Measurements from ENCODE around the gene TM7SF2.

The TM7SF2 gene

DNA sequence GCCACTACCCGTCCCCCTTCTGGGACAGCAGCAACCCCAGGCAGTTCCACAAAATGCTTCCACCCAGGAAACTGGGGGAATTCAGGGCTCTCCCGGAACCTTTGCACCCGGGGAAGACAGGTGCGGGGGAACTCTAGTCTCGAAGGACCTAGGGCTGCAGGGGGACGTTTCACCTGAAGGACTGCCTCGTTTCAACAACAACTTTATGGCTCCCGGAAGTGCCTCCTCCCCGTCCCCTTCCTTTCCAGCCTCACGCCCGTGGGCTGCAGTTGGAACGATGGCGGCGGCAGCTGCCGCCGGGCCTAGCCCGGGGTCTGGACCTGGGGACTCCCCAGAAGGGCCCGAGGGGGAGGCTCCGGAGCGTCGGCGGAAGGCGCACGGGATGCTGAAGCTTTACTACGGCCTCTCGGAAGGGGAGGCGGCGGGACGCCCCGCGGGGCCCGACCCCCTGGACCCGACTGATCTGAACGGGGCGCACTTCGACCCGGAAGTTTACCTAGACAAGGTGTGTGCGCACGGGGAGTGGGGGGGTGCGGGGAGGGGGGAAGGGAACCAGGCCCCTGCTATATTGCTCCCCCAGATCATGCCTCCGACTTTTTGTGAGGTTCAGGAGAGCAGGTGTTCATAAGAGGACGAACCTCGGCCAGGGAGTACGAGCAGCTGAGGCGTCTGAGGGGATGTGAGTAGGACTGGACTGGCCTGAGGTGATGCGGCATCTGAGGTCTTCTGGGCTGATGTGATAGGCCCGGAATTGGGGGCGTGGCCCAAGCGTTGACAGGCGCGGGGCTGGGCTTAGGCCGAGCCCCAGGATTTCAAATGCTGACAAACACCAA lies 15.5 kb upstream of the TM7SF2 start, which contains the start of gene VPS51:
TSS of gene VPS51 (plus strand) at position 241 of the 833 bp plus-strand sequence. CDS start at position 278, 37 bp downstream.
- no peaks in the 10 kb centered on the region for H3K9me3 ChIP-seq (ENCODE audit: severe bottlenecking)
- TF ChIP-seq, protein P1, sequence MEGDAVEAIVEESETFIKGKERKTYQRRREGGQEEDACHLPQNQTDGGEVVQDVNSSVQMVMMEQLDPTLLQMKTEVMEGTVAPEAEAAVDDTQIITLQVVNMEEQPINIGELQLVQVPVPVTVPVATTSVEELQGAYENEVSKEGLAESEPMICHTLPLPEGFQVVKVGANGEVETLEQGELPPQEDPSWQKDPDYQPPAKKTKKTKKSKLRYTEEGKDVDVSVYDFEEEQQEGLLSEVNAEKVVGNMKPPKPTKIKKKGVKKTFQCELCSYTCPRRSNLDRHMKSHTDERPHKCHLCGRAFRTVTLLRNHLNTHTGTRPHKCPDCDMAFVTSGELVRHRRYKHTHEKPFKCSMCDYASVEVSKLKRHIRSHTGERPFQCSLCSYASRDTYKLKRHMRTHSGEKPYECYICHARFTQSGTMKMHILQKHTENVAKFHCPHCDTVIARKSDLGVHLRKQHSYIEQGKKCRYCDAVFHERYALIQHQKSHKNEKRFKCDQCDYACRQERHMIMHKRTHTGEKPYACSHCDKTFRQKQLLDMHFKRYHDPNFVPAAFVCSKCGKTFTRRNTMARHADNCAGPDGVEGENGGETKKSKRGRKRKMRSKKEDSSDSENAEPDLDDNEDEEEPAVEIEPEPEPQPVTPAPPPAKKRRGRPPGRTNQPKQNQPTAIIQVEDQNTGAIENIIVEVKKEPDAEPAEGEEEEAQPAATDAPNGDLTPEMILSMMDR (IDR thresholded peaks at IDR 0.05; ENCODE audit: poor library complexity, severe bottlenecking) = no peak
- ATAC-seq (ENCODE audit: low read depth) = peak; percentile 98
- no peaks in the 10 kb centered on the region for H3K27me3 ChIP-seq (ENCODE audit: insufficient read depth, poor library complexity, severe bottlenecking)
- peak; percentile 90 for DNase-seq (ENCODE audit: low spot score)
- peaks cover 15% of the 10 kb centered on the region for H3K36me3 ChIP-seq (ENCODE audit: low read depth)
- H3K4me3 ChIP-seq (ENCODE audit: severe bottlenecking) = peak within 1 kb of the TSS; percentile 92
- peaks cover 5% of the 10 kb centered on the region for H3K4me1 ChIP-seq (ENCODE audit: insufficient read depth, poor library complexity, severe bottlenecking)
- H3K27ac ChIP-seq (ENCODE audit: poor library complexity, severe bottlenecking) = peak within 1 kb of the TSS; percentile 56

DNA sequence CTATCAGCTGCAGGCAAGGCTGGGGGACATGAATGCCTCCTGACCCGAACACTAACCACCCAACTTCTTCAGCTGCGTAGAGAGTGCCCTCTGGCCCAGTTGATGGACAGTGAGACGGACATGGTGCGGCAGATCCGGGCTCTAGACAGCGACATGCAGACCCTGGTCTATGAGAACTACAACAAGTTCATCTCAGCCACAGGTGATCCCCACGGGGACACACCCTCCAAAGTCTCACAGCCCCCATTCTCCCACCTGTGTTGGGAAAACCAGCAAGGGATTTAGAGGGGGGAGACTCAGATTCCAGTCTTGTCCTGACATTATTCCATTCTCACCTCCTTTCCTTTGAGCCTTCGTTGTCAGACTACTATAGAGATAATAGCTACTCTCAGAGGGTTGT lies 14.7 kb upstream of the TM7SF2 start:
- Histone ChIP-seq H3K36me3 (ENCODE audit: low read depth) (peaks cover 15% of the 10 kb centered on the region), H3K27ac (ENCODE audit: poor library complexity, severe bottlenecking) (peak overlapping the region; percentile 56), H3K9me3 (ENCODE audit: severe bottlenecking) (no peaks in the 10 kb centered on the region), H3K4me1 (ENCODE audit: insufficient read depth, poor library complexity, severe bottlenecking) (peaks cover 5% of the 10 kb centered on the region), H3K4me3 (ENCODE audit: severe bottlenecking) (peak overlapping the region; percentile 92), H3K27me3 (ENCODE audit: insufficient read depth, poor library complexity, severe bottlenecking) (no peaks in the 10 kb centered on the region)
- TF ChIP-seq, protein P1 (IDR thresholded peaks at IDR 0.05; ENCODE audit: poor library complexity, severe bottlenecking) = no peak
- ATAC-seq (ENCODE audit: low read depth) (no peak), DNase-seq (ENCODE audit: low spot score) (no peak)

DNA sequence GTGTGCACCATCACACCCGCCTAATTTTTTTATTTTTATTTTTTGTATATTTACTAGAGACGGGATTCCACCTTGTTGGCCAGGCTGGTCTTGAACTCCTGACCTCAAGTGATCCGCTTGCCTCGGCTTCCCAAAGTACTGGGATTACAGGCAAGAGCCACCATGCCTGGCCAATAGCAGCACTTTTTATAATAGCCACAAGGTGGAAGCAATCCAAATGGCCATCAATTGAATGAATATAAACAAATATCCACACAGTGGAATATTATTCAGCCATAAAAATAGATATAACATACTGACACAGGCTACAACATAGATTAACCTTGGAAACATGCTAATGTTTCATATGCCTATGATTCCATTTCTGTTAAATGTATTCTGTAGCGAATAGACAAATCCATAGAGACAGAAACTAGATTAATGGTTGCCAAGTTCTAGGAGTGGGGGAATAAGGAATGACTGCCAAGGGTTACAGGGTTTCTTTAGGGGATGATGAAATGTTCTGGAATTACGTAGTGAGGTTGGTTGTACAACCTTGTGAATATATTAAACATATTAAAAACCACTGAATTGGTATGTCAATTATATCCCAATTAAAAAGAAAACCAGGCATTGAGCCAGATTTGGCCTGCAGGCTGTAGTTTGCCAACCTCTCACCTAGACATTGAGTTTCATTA lies 10.9 kb upstream of the TM7SF2 start:
- Histone ChIP-seq H3K27ac (ENCODE audit: poor library complexity, severe bottlenecking) (no peak overlapping the region), H3K36me3 (ENCODE audit: low read depth) (peaks cover 24% of the 10 kb centered on the region), H3K27me3 (ENCODE audit: insufficient read depth, poor library complexity, severe bottlenecking) (no peaks in the 10 kb centered on the region), H3K4me1 (ENCODE audit: insufficient read depth, poor library complexity, severe bottlenecking) (peaks cover 5% of the 10 kb centered on the region), H3K4me3 (ENCODE audit: severe bottlenecking) (no peak overlapping the region), H3K9me3 (ENCODE audit: severe bottlenecking) (no peaks in the 10 kb centered on the region)
- TF ChIP-seq, protein P1 (IDR thresholded peaks at IDR 0.05; ENCODE audit: poor library complexity, severe bottlenecking) = peak; percentile 25
- DNase-seq (ENCODE audit: low spot score) (no peak), ATAC-seq (ENCODE audit: low read depth) (no peak)

DNA sequence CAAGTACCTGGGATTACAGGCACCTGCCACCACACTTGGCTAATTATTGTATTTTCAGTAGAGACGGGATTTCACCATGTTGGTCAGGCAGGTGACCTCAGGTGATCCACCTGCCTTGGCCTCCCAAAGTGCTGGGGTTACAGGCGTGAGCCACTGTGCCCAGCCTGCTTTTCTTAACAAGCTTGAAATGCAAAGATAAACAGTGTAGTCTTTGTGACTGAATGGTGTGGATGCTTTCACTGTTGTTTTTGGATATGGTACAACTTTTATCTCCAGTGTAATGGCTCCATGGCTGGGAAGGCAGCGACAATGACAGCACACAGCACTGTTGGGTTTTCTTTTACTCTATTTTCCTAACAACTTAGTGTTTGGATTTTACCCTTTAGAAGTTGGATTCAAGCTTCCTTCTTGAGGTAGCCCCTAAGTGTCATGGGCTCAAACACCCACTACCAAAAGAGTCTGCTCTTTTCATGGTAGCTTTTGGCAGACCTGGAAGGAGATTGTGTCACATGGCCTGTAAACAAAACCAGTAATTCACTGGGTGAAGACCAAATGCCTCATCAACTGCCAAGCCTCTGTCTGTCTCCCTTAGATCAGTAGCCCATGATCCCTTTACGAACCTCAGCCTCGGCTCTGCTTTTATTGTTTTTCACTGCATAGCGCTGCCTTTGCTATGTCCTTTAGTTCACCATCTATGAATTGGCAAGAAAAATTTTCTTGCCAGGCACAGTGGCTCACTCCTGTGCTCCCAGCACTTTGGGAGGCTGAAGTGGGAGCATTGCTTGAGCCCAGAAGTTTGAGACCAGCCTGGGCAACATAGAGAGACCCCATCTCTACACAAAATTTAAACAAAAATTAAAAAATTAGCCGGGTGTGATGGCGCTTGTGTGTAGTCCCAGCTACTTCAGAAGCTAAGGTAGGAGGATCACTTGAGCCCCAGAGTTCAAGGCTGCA lies 9.3 kb upstream of the TM7SF2 start:
- no peak for DNase-seq (ENCODE audit: low spot score)
- ATAC-seq (ENCODE audit: low read depth) = no peak
- Histone ChIP-seq H3K27ac (ENCODE audit: poor library complexity, severe bottlenecking) (no peak overlapping the region), H3K27me3 (ENCODE audit: insufficient read depth, poor library complexity, severe bottlenecking) (no peaks in the 10 kb centered on the region), H3K36me3 (ENCODE audit: low read depth) (peaks cover 18% of the 10 kb centered on the region), H3K4me3 (ENCODE audit: severe bottlenecking) (no peak overlapping the region), H3K9me3 (ENCODE audit: severe bottlenecking) (no peaks in the 10 kb centered on the region), H3K4me1 (ENCODE audit: insufficient read depth, poor library complexity, severe bottlenecking) (no peaks in the 10 kb centered on the region)
- TF ChIP-seq, protein P1 (IDR thresholded peaks at IDR 0.05; ENCODE audit: poor library complexity, severe bottlenecking) = no peak

All from RWPE2 (cell line).